ENCODE measurements around the gene MAST2. TPM values are rescaled to one million over a fixed set of nuclear protein-coding genes. Genes with fewer than 3 reads are reported as not detected.

The MAST2 gene
- total RNA-seq, 3 donors from 2014 or later = 90.0 to 158 (median 100.0) TPM

DNA sequence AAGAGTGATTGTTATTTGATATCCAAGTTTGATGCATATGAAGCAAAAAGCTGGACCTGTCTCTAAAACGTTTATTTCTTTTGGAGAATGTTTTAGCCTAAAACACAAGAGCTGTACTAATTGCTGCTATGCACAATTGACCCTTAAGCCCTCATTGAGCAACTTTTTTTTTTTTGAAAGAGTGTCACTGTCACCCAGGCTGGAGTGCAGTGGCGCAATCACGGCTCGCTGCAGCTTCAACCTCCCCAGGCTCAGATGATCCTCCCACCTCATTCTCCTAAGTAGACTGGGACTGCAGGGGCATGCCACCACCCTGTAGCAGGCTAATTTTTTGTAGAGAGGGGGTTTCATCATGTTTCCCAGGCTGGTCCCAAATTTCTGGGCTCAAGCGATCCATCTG lies 199.9 kb downstream of the MAST2 start:
- ATAC-seq (no peak), DNase-seq (no peak)
- Histone ChIP-seq H3K4me1 (ENCODE audit: low read depth) (no peaks in the 10 kb centered on the region), H3K9me3 (no peaks in the 10 kb centered on the region), H3K36me3 (ENCODE audit: low read depth) (no peaks in the 10 kb centered on the region), H3K4me3 (no peak overlapping the region)
- TF ChIP-seq CTCF (IDR thresholded peaks at IDR 0.05) = no peak
- intact Hi-C loops (cut with DNase I, micrococcal nuclease) = no loop called here

DNA sequence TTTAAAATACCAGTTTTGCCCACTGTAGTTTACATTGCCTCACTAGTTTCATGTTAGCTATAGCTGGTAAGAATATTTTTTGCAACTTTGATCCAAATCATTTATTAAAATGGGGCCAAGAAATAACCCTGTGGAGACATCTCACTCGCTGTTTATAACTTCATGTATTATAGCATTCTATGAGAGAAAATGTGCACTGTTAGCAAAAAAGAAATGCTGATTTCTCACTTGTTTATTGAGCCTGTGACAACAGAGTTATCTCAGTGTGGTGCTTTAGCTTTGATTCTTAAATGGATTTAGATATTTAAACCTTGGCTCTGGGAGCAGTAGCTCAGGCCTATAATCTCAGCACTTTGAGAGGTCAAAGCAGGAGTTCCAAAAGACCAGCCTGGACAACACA lies 201.1 kb downstream of the MAST2 start:
- no peak for TF ChIP-seq CTCF (IDR thresholded peaks at IDR 0.05)
- no peaks in the 10 kb centered on the region for H3K4me1 ChIP-seq (ENCODE audit: low read depth)
- DNase-seq (no peak), ATAC-seq (no peak)
- intact Hi-C loops (cut with DNase I, micrococcal nuclease) = no loop called here
- H3K4me3 ChIP-seq = no peak overlapping the region
- no peaks in the 10 kb centered on the region for H3K36me3 ChIP-seq (ENCODE audit: low read depth)
- no peaks in the 10 kb centered on the region for H3K9me3 ChIP-seq

DNA sequence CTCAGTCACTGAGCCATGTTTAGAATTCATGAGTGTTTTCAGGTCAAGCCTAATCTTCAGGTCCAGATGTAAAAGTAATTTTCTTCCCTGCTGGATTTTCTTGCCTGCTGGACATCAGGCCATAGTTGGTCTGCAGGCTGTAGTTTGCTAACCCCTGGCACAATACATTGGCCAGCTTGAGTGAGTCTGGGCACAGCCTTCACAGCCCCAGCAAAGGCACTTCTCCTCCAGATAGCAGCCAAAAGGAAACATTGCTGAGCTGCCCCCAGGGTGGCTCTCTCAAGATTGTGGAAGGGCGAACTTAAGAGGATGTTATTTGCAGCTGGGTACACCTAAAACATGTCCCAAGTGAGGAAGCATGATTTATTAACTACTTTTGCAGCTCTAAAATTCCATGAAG lies 202.2 kb downstream of the MAST2 start:
- Histone ChIP-seq H3K36me3 (ENCODE audit: low read depth) (no peaks in the 10 kb centered on the region), H3K9me3 (no peaks in the 10 kb centered on the region), H3K4me3 (no peak overlapping the region), H3K4me1 (ENCODE audit: low read depth) (no peaks in the 10 kb centered on the region)
- TF ChIP-seq CTCF (IDR thresholded peaks at IDR 0.05) = no peak
- no peak for DNase-seq
- intact Hi-C loops (cut with DNase I, micrococcal nuclease) = no loop called here
- no peak for ATAC-seq

DNA sequence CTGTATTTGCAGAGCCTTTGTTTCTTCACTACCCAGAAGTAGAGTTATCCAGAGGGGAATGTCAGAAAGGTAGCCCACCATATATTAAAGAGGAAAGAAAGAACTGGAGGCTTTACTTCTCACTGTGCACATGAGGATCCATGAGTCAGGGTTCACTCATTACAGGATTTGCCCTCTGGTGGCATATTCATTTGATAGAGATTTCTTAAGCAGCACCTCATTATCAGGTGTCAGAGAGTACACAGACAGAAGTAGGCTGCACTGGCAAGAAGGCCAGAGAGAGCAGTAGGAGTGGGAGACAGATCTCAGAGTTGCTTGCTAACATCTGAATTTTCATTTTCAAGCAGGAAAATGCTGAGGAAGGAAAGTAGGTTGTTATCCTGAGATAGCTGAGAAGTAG lies 205.2 kb downstream of the MAST2 start:
- intact Hi-C loops (cut with DNase I, micrococcal nuclease) = no loop called here
- no peak for TF ChIP-seq CTCF (IDR thresholded peaks at IDR 0.05)
- Histone ChIP-seq H3K9me3 (no peaks in the 10 kb centered on the region), H3K4me1 (ENCODE audit: low read depth) (no peaks in the 10 kb centered on the region), H3K36me3 (ENCODE audit: low read depth) (peaks cover 4% of the 10 kb centered on the region), H3K4me3 (no peak overlapping the region)
- ATAC-seq (no peak), DNase-seq (no peak)

DNA sequence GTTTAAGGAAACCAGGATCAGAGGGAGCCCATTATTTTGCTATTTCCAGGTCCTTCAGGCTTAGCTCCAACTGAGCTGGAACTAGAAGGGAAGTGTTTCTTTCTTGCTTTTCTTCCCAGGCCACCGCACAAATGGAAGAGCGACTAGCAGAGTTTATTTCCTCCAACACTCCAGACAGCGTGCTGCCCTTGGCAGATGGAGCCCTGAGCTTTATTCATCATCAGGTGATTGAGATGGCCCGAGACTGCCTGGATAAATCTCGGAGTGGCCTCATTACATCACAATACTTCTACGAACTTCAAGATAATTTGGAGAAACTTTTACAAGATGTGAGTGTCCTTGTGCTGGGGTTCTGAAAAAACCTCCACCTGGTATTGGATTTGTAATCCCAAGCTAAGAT lies 207.2 kb downstream of the MAST2 start:
- H3K36me3 ChIP-seq (ENCODE audit: low read depth) = peaks cover 4% of the 10 kb centered on the region
- TF ChIP-seq CTCF (IDR thresholded peaks at IDR 0.05) = no peak
- intact Hi-C loops (cut with DNase I, micrococcal nuclease) = no loop called here
- H3K4me3 ChIP-seq = no peak overlapping the region
- ATAC-seq = no peak
- no peak for DNase-seq
- no peaks in the 10 kb centered on the region for H3K4me1 ChIP-seq (ENCODE audit: low read depth)
- no peaks in the 10 kb centered on the region for H3K9me3 ChIP-seq

- TF ChIP-seq CTCF (IDR thresholded peaks at IDR 0.05) = no peak
- Histone ChIP-seq H3K4me1 (ENCODE audit: low read depth) (no peaks in the 10 kb centered on the region), H3K36me3 (ENCODE audit: low read depth) (peaks cover 4% of the 10 kb centered on the region), H3K9me3 (no peaks in the 10 kb centered on the region), H3K4me3 (no peak overlapping the region)
- no peak for DNase-seq
- intact Hi-C loops (cut with DNase I, micrococcal nuclease) = no loop called here
- no peak for ATAC-seq
Measured at GRCh38 chr1:46011121-46011695, 207.8 kb downstream of the MAST2 start.
